PC-3 (cell line): ENCODE results near the gene HAVCR1.

ENCODE experiments used
- EZH2 ChIP-seq: fragments of 300-600 bp; sonication (generic); IDR thresholded peaks from one replicate; pipeline ENCODE4 v1.6.1; 2017; ENCODE audit warnings: antibody characterized with exemption, mild to moderate bottlenecking, low read length; ENCODE audit not compliant: unreplicated experiment
- EZH2phosphoT487 ChIP-seq: fragments of 300-600 bp; sonication (generic); IDR thresholded peaks from 2 replicates; pipeline ENCODE4 v1.6.1; 2018; ENCODE audit warnings: mild to moderate bottlenecking, antibody characterized with exemption, low read length, borderline replicate concordance
- TF ChIP-seq, protein P1 (sequence below): fragments of 300-600 bp; sonication (generic); conservative IDR thresholded peaks from 2 replicates; pipeline ENCODE4 v1.5.1; 2017; ENCODE audit warnings: antibody characterized with exemption, low read depth, mild to moderate bottlenecking, low read length

DNA sequence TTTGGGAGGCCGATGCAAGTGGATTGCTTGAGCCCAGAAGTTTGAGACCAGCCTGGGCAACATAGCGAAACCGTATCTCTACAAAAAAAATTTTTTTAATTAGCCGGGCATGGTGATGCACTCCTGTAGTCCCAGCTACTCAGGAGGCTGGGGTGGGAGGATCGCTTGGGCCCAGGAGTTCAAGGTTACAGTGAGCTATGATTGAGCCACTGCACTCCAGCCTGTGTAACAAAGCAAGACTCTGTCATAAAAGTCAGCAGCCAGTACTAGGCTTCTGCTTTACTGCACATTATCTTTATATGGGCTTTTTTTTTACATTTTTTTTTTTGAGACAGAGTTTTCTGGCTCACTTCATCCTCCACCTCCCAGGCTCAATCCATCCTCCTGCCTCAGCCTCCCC is 9.4 kb upstream of the HAVCR1 start:
- TF ChIP-seq EZH2 (no peak), EZH2phosphoT487 (no peak)
- TF ChIP-seq, protein P1, sequence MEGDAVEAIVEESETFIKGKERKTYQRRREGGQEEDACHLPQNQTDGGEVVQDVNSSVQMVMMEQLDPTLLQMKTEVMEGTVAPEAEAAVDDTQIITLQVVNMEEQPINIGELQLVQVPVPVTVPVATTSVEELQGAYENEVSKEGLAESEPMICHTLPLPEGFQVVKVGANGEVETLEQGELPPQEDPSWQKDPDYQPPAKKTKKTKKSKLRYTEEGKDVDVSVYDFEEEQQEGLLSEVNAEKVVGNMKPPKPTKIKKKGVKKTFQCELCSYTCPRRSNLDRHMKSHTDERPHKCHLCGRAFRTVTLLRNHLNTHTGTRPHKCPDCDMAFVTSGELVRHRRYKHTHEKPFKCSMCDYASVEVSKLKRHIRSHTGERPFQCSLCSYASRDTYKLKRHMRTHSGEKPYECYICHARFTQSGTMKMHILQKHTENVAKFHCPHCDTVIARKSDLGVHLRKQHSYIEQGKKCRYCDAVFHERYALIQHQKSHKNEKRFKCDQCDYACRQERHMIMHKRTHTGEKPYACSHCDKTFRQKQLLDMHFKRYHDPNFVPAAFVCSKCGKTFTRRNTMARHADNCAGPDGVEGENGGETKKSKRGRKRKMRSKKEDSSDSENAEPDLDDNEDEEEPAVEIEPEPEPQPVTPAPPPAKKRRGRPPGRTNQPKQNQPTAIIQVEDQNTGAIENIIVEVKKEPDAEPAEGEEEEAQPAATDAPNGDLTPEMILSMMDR = no peak
